Osteocyte (in vitro differentiated cells): ENCODE data around the gene IL1R1. TPM values are rescaled to one million over a fixed set of nuclear protein-coding genes. Genes with fewer than 3 reads are reported as not detected.

Source experiments
- DNase-seq: peaks from one replicate; pipeline ENCODE4 v3.0.0; 2021; ENCODE audit warnings: mixed read lengths; ENCODE audit not compliant: unreplicated experiment; ENCODE audit errors: extremely low spot score
- H3K27ac Mint-ChIP-seq: one replicate; pipeline ENCODE4 v1.8.0; 2021; ENCODE audit warnings: mild to moderate bottlenecking, mixed read lengths; ENCODE audit not compliant: unreplicated experiment
- H3K27me3 Mint-ChIP-seq: one replicate; pipeline ENCODE4 v1.8.0; 2021; ENCODE audit warnings: mixed read lengths; ENCODE audit not compliant: unreplicated experiment
- H3K36me3 Mint-ChIP-seq: one replicate; pipeline ENCODE4 v1.8.0; 2021; ENCODE audit warnings: mixed read lengths; ENCODE audit not compliant: unreplicated experiment
- H3K4me1 Mint-ChIP-seq: one replicate; pipeline ENCODE4 v1.8.0; 2021; ENCODE audit warnings: mixed read lengths; ENCODE audit not compliant: unreplicated experiment
- H3K4me3 Mint-ChIP-seq: one replicate; pipeline ENCODE4 v1.8.0; 2021; ENCODE audit warnings: mild to moderate bottlenecking, moderate library complexity, mixed read lengths; ENCODE audit not compliant: unreplicated experiment
- H3K9me3 Mint-ChIP-seq: one replicate; pipeline ENCODE4 v1.8.0; 2021; ENCODE audit warnings: mixed read lengths; ENCODE audit not compliant: unreplicated experiment
- CTCF ChIP-seq: fragments of 200-600 bp; sonication (generic); IDR thresholded peaks from 2 replicates; pipeline ENCODE4 v1.5.0; 2021; ENCODE audit warnings: antibody characterized with exemption, mild to moderate bottlenecking, moderate library complexity
- total RNA-seq: library from RNA; stranded (reverse); gene quantifications from 2 replicates; pipeline ENCODE4 v1.2.1, GENCODE V29; 2021

Gene IL1R1
- total RNA-seq, 1 donor from 2014 or later = 59.8 TPM

- DNase-seq = no peak
- H3K4me1 Mint-ChIP-seq = peaks cover 8% of the 10 kb centered on the region
- no peaks in the 10 kb centered on the region for H3K9me3 Mint-ChIP-seq
- no peak overlapping the region for H3K27ac Mint-ChIP-seq
- peaks cover 2% of the 10 kb centered on the region for H3K36me3 Mint-ChIP-seq
- no peak overlapping the region for H3K4me3 Mint-ChIP-seq
- peak; percentile 41 for TF ChIP-seq CTCF
- peaks cover 2% of the 10 kb centered on the region for H3K27me3 Mint-ChIP-seq
These were observed 42.8 kb downstream of the IL1R1 start for GRCh38 chr2:102185347-102185746.

- peaks cover 2% of the 10 kb centered on the region for H3K36me3 Mint-ChIP-seq
- H3K27me3 Mint-ChIP-seq = peaks cover 2% of the 10 kb centered on the region
- peak within 1 kb of the TSS; percentile 78 for H3K4me3 Mint-ChIP-seq
- no peak for TF ChIP-seq CTCF
- H3K27ac Mint-ChIP-seq = no peak within 1 kb of the TSS
- no peak for DNase-seq
- H3K4me1 Mint-ChIP-seq = peaks cover 10% of the 10 kb centered on the region
- H3K9me3 Mint-ChIP-seq = no peaks in the 10 kb centered on the region
These were observed 44.4 kb downstream of the IL1R1 start, which contains the start of gene IL1RL2 for GRCh38 chr2:102186791-102187495. Gene IL1RL2 (plus strand): TSS chr2:102187023. CDS start chr2:102187868, 845 bp downstream.

GRCh38 chr2:102187496-102188150, 45.1 kb downstream of the IL1R1 start:
- no peak for TF ChIP-seq CTCF
- Mint-ChIP-seq H3K4me1 (peaks cover 10% of the 10 kb centered on the region), H3K36me3 (peaks cover 2% of the 10 kb centered on the region), H3K27me3 (peaks cover 2% of the 10 kb centered on the region), H3K4me3 (peak overlapping the region; percentile 78), H3K9me3 (no peaks in the 10 kb centered on the region), H3K27ac (no peak overlapping the region)
- DNase-seq = no peak

- Mint-ChIP-seq H3K4me3 (no peak overlapping the region), H3K27me3 (peaks cover 5% of the 10 kb centered on the region), H3K4me1 (peaks cover 8% of the 10 kb centered on the region), H3K27ac (no peak overlapping the region), H3K36me3 (peaks cover 2% of the 10 kb centered on the region), H3K9me3 (no peaks in the 10 kb centered on the region)
- TF ChIP-seq CTCF = no peak
- no peak for DNase-seq
These were observed 48.0 kb downstream of the IL1R1 start for GRCh38 chr2:102190430-102191107.

GRCh38 chr2:102191501-102191900, 49.0 kb downstream of the IL1R1 start:
- Mint-ChIP-seq H3K36me3 (peaks cover 2% of the 10 kb centered on the region), H3K4me1 (peaks cover 8% of the 10 kb centered on the region), H3K27ac (no peak overlapping the region), H3K27me3 (peaks cover 5% of the 10 kb centered on the region), H3K9me3 (no peaks in the 10 kb centered on the region), H3K4me3 (no peak overlapping the region)
- no peak for DNase-seq
- TF ChIP-seq CTCF = no peak
